Stimulated activated CD4-positive, alpha-beta T cell treated with anti-CD3 and anti-CD28 coated beads, Interleukin-15, amount 100 ng/mL, for 48 hours (primary cell): ENCODE data around the gene FABP3.

Source experiments
- DNase-seq, 2 donors: peaks; one replicate each; pipeline ENCODE4 v3.0.0-alpha.2; 2020; ENCODE audit warnings: low read depth in 2 of 2

Gene FABP3

GRCh38 chr1:31373056-31373896 is at the start of gene FABP3:
FABP3 (minus strand) TSS chr1:31373076; CDS start chr1:31373014, 62 bp downstream.
- no peak for DNase-seq

- no peak for DNase-seq
Measured at GRCh38 chr1:31421371-31422040, 48.6 kb upstream of the FABP3 start.

- DNase-seq = no peak
Measured at GRCh38 chr1:31420716-31421115, 47.8 kb upstream of the FABP3 start.

- no peak for DNase-seq
Measured at GRCh38 chr1:31418626-31419323, 45.9 kb upstream of the FABP3 start.

GRCh38 chr1:31417148-31417547 is 44.3 kb upstream of the FABP3 start:
- DNase-seq = no peak

GRCh38 chr1:31416101-31416736 is 43.3 kb upstream of the FABP3 start:
- no peak for DNase-seq

GRCh38 chr1:31415658-31416057 is 42.8 kb upstream of the FABP3 start:
- DNase-seq = no peak

- no peak for DNase-seq
Measured at GRCh38 chr1:31414980-31415370, 42.1 kb upstream of the FABP3 start.

GRCh38 chr1:31413405-31414001 is 40.6 kb upstream of the FABP3 start:
- no peak for DNase-seq

- no peak for DNase-seq
Measured at GRCh38 chr1:31412732-31413404, 40.0 kb upstream of the FABP3 start, which contains the start of gene SERINC2. SERINC2 (plus strand) TSS chr1:31413213; CDS start chr1:31413266, 53 bp downstream.

- no peak for DNase-seq
Measured at GRCh38 chr1:31412205-31412604, 39.3 kb upstream of the FABP3 start.

- DNase-seq = no peak
Measured at GRCh38 chr1:31410871-31411270, 38.0 kb upstream of the FABP3 start.

GRCh38 chr1:31409946-31410858 is 37.3 kb upstream of the FABP3 start:
- DNase-seq = no peak

GRCh38 chr1:31408788-31409318 is 36.0 kb upstream of the FABP3 start:
- no peak for DNase-seq

GRCh38 chr1:31407029-31407626 is 34.3 kb upstream of the FABP3 start:
- no peak for DNase-seq

GRCh38 chr1:31405578-31406245 is 32.8 kb upstream of the FABP3 start:
- no peak for DNase-seq

- no peak for DNase-seq
Measured at GRCh38 chr1:31401241-31401640, 28.4 kb upstream of the FABP3 start.

- no peak for DNase-seq
Measured at GRCh38 chr1:31400393-31400792, 27.5 kb upstream of the FABP3 start.

- DNase-seq = no peak
Measured at GRCh38 chr1:31399976-31400375, 27.1 kb upstream of the FABP3 start.
